OCI-LY1 (cell line): ENCODE measurements around the gene BEAN1.

Experiments
- H2AFZ ChIP-seq: fragments of 200-600 bp; sonication (generic), shearing (Covaris generic); 2 replicates; pipeline ENCODE4 v1.6.0; 2014; ENCODE audit warnings: antibody characterized with exemption, mild to moderate bottlenecking, low read length
- H3F3A ChIP-seq: fragments of 200-600 bp; sonication (generic), shearing (Covaris generic); 2 replicates; pipeline ENCODE4 v1.6.0; 2014; ENCODE audit warnings: mild to moderate bottlenecking, antibody characterized with exemption, low read length, moderate library complexity; ENCODE audit not compliant: insufficient read depth
- H3K27ac ChIP-seq: fragments of 200-600 bp; sonication (generic); 2 replicates; pipeline ENCODE4 v1.5.1; 2014; ENCODE audit warnings: low read length, mixed run types, mild to moderate bottlenecking, low read depth; ENCODE audit not compliant: poor library complexity, severe bottlenecking
- H3K27me3 ChIP-seq: fragments of 200-600 bp; sonication (generic); 2 replicates; pipeline ENCODE4 v1.6.0; 2014; ENCODE audit warnings: antibody characterized with exemption, mild to moderate bottlenecking, low read length, moderate library complexity; ENCODE audit not compliant: insufficient read depth
- H3K36me3 ChIP-seq: fragments of 200-600 bp; sonication (generic); 2 replicates; pipeline ENCODE4 v1.6.1; 2014; ENCODE audit warnings: mild to moderate bottlenecking, antibody characterized with exemption, low read length, moderate library complexity, mixed read lengths; ENCODE audit not compliant: insufficient read depth
- H3K4me1 ChIP-seq: fragments of 200-600 bp; sonication (generic); 2 replicates; pipeline ENCODE4 v1.5.1; 2014; ENCODE audit warnings: mild to moderate bottlenecking, low read length, moderate library complexity; ENCODE audit not compliant: insufficient read depth, severe bottlenecking
- H3K4me2 ChIP-seq: fragments of 200-600 bp; sonication (generic), shearing (Covaris generic); 2 replicates; pipeline ENCODE4 v1.6.1; 2014; ENCODE audit warnings: low read length
- H3K4me3 ChIP-seq: fragments of 200-600 bp; sonication (generic); 2 replicates; pipeline ENCODE4 v1.5.1; 2014; ENCODE audit warnings: low read length, low read depth, mild to moderate bottlenecking, mixed read lengths; ENCODE audit not compliant: poor library complexity, severe bottlenecking
- H3K79me2 ChIP-seq: fragments of 200-600 bp; shearing (Covaris generic); 2 replicates; pipeline ENCODE4 v1.6.1; 2016; ENCODE audit warnings: mixed run types, low read length, mixed read lengths; ENCODE audit not compliant: insufficient read depth
- H3K9ac ChIP-seq: fragments of 200-600 bp; sonication (generic), shearing (Covaris generic); 2 replicates; pipeline ENCODE4 v1.6.1; 2014; ENCODE audit warnings: mild to moderate bottlenecking, low read length, mixed read lengths
- H3K9me2 ChIP-seq: fragments of 200-600 bp; sonication (generic), shearing (Covaris generic); 2 replicates; pipeline ENCODE4 v1.6.1; 2014; ENCODE audit warnings: low read depth, mild to moderate bottlenecking, low read length, mixed read lengths
- H3K9me3 ChIP-seq: fragments of 200-600 bp; shearing (Covaris generic); 2 replicates; pipeline ENCODE4 v1.6.1; 2014; ENCODE audit warnings: low read length, mixed read lengths
- H4K20me1 ChIP-seq: fragments of 200-600 bp; sonication (generic), shearing (Covaris generic); 2 replicates; pipeline ENCODE4 v1.6.0; 2016; ENCODE audit warnings: mild to moderate bottlenecking, low read length; ENCODE audit not compliant: insufficient read depth
- EZH2 ChIP-seq: fragments of 200-600 bp; sonication (generic), shearing (Covaris generic); IDR thresholded peaks from 2 replicates; pipeline ENCODE4 v1.8.0; 2017; ENCODE audit warnings: borderline replicate concordance, mixed run types, mild to moderate bottlenecking, antibody characterized with exemption, low read length, moderate library complexity, mixed read lengths
- TF ChIP-seq, protein P1 (sequence below): fragments of 200-600 bp; sonication (generic), shearing (Covaris generic); IDR thresholded peaks from 2 replicates; pipeline ENCODE4 v1.5.1; 2017; ENCODE audit warnings: mild to moderate bottlenecking, antibody characterized with exemption, low read length, moderate library complexity, mixed read lengths

Gene BEAN1

DNA sequence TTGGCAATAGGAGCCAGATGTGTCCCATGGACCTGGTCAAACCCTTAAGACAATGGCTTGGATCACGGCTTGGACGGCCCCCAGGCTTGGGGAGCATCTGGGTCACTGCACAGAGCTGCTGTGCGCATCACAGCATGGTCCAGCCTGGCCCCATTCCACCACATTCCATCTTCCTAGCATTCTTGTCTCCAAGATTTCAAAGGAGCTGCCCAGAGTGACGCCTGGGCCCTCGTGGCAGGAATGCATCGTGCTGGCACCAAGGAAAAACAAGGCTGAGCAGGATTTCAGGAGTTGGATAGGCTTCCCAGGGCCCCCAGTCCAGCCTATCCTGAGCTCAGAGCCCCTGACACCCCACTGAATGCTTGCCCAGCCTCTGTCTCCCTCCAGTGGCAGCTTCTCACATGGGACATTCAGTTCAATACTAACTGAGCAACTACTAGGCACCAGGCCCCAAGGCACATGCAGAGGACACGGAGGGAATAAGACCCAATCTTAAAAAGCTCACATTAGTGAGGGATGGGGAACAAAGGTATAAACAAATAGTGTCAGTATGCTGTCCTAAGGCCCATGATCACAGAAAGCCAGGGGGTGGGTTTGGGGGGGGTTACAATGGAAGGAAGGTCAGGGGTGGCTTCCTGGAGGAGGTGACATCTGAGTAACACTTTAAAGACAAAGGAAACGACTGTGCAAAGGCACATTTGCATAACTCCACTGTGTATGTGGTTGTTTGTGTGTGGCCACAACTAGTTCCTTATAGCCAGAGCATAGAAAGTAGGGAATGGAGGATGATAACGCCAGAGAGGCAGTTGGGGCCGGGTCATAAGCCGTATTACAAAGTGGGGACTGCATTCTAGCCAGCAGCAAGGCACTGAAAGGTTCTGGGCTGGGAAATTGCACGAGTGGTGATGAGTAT lies 88.8 kb downstream of the BEAN1 start:
- H3K9ac ChIP-seq: peak overlapping the region; percentile 33
- no peaks in the 10 kb centered on the region for H3K36me3 ChIP-seq
- no peak overlapping the region for H2AFZ ChIP-seq
- no peaks in the 10 kb centered on the region for H3K9me2 ChIP-seq
- H3K9me3 ChIP-seq: no peaks in the 10 kb centered on the region
- H3K4me1 ChIP-seq: peaks cover 32% of the 10 kb centered on the region
- no peaks in the 10 kb centered on the region for H3K79me2 ChIP-seq
- H3K4me2 ChIP-seq: peak overlapping the region; percentile 89
- TF ChIP-seq, protein P1, sequence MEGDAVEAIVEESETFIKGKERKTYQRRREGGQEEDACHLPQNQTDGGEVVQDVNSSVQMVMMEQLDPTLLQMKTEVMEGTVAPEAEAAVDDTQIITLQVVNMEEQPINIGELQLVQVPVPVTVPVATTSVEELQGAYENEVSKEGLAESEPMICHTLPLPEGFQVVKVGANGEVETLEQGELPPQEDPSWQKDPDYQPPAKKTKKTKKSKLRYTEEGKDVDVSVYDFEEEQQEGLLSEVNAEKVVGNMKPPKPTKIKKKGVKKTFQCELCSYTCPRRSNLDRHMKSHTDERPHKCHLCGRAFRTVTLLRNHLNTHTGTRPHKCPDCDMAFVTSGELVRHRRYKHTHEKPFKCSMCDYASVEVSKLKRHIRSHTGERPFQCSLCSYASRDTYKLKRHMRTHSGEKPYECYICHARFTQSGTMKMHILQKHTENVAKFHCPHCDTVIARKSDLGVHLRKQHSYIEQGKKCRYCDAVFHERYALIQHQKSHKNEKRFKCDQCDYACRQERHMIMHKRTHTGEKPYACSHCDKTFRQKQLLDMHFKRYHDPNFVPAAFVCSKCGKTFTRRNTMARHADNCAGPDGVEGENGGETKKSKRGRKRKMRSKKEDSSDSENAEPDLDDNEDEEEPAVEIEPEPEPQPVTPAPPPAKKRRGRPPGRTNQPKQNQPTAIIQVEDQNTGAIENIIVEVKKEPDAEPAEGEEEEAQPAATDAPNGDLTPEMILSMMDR: peak; percentile 59
- no peak for TF ChIP-seq EZH2
- H4K20me1 ChIP-seq: no peaks in the 10 kb centered on the region
- H3K27me3 ChIP-seq: no peaks in the 10 kb centered on the region
- H3K27ac ChIP-seq: peak overlapping the region; percentile 95
- H3F3A ChIP-seq: no peaks in the 10 kb centered on the region
- H3K4me3 ChIP-seq: peak overlapping the region; percentile 61

DNA sequence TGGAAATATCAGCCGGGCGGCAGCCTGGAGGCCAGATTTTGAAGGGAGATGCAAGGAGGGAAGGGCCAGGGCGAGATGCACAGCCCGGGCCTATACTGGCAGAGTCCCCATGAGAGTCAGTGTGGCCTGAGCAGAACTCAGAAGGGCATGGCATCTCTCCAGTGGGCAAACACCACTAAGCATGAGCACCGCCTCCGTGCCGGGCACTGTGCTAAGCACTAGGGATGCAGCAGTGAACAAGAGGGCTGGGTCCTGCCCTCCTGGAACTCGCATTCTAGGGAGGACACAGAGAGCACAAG lies 89.4 kb downstream of the BEAN1 start:
- Histone ChIP-seq H3K9me2 (no peaks in the 10 kb centered on the region), H3K79me2 (no peaks in the 10 kb centered on the region), H3K4me2 (peak overlapping the region; percentile 89), H2AFZ (no peak overlapping the region), H3K9ac (peak overlapping the region; percentile 33), H3K27ac (peak overlapping the region; percentile 95), H4K20me1 (no peaks in the 10 kb centered on the region), H3K27me3 (no peaks in the 10 kb centered on the region), H3K9me3 (no peaks in the 10 kb centered on the region), H3K4me3 (peak overlapping the region; percentile 61), H3K4me1 (peaks cover 38% of the 10 kb centered on the region), H3F3A (no peaks in the 10 kb centered on the region), H3K36me3 (no peaks in the 10 kb centered on the region)
- TF ChIP-seq EZH2: no peak
- TF ChIP-seq, protein P1: no peak

DNA sequence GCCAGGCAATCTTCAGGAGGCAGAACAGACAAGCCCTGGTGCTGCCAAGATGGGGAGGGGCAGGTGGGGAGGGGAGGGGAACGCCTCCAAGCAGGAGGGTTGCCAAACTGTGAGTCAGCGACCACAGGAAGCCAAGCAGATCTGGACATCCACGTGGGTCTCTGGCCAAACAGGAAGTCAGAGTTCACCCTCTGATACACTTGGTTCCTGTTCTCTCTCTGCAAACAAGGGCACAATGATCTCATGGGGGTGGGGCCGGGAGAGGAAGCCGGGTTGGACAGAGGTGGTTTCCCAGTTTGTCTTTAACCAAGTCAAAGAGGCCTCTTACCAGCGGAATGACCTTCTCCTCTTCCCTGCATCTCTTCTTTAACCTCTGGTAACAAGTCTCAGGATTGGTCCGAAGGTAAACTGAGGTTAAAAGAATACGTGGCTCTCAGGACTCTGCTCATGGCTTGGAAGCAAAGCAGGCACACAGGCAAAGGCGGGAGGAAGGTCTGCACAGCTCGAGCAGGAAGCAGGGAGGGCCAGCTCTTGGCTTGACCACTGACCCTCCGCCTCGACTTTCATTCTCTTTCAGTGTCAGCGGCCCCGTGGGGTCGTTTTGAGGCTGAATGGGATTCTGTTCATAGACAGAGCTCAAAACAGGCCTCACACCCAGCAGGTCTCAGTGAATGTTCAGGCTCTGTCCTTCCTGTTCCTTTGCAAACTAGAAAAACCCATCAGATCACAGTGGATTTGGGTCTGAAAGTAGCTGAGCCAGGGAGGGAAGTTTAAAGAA lies 89.9 kb downstream of the BEAN1 start:
- peaks cover 44% of the 10 kb centered on the region for H3K4me1 ChIP-seq
- H3K27me3 ChIP-seq: no peaks in the 10 kb centered on the region
- peak overlapping the region; percentile 95 for H3K27ac ChIP-seq
- peak overlapping the region; percentile 61 for H3K4me3 ChIP-seq
- no peaks in the 10 kb centered on the region for H3K79me2 ChIP-seq
- peak overlapping the region; percentile 78 for H3K9ac ChIP-seq
- no peaks in the 10 kb centered on the region for H3K9me2 ChIP-seq
- no peak overlapping the region for H2AFZ ChIP-seq
- H4K20me1 ChIP-seq: no peaks in the 10 kb centered on the region
- H3K9me3 ChIP-seq: no peaks in the 10 kb centered on the region
- H3F3A ChIP-seq: no peaks in the 10 kb centered on the region
- TF ChIP-seq EZH2: no peak
- TF ChIP-seq, protein P1: no peak
- H3K36me3 ChIP-seq: no peaks in the 10 kb centered on the region
- peak overlapping the region; percentile 89 for H3K4me2 ChIP-seq
